GM18861 (cell line): ENCODE data around the gene TSC22D1.
A peak's percentile ranks its signal among the peaks of the same experiment; 100 is the strongest.

ENCODE experiments used
- ATAC-seq: cut with Tn5 transposase; IDR thresholded peaks from one replicate; pipeline ENCODE4 v1.9.1; 2021; ENCODE audit not compliant: unreplicated experiment

TSC22D1 gene

GRCh38 chr13:44455769-44456168 lies 120.4 kb downstream of the TSC22D1 start:
- no peak for ATAC-seq

GRCh38 chr13:44453881-44454280 lies 122.2 kb downstream of the TSC22D1 start:
- no peak for ATAC-seq

GRCh38 chr13:44453069-44453468 lies 123.1 kb downstream of the TSC22D1 start:
- ATAC-seq: no peak

GRCh38 chr13:44452418-44452817 lies 123.7 kb downstream of the TSC22D1 start:
- no peak for ATAC-seq

GRCh38 chr13:44451651-44452050 lies 124.5 kb downstream of the TSC22D1 start:
- no peak for ATAC-seq

GRCh38 chr13:44451126-44451525 lies 125.0 kb downstream of the TSC22D1 start:
- ATAC-seq: no peak

- ATAC-seq: no peak
Observed at GRCh38 chr13:44449999-44450821, 125.9 kb downstream of the TSC22D1 start.

GRCh38 chr13:44448875-44449274 lies 127.3 kb downstream of the TSC22D1 start:
- ATAC-seq: no peak

- no peak for ATAC-seq
Observed at GRCh38 chr13:44448373-44448772, 127.8 kb downstream of the TSC22D1 start.

GRCh38 chr13:44447783-44448321 lies 128.3 kb downstream of the TSC22D1 start:
- no peak for ATAC-seq

GRCh38 chr13:44440046-44440608 lies 136.0 kb downstream of the TSC22D1 start:
- no peak for ATAC-seq

GRCh38 chr13:44439452-44440024 lies 136.6 kb downstream of the TSC22D1 start:
- ATAC-seq: no peak

- ATAC-seq: no peak
Observed at GRCh38 chr13:44438234-44438579, 137.9 kb downstream of the TSC22D1 start.

GRCh38 chr13:44437356-44438233 lies 138.5 kb downstream of the TSC22D1 start:
- no peak for ATAC-seq

- ATAC-seq: no peak
Observed at GRCh38 chr13:44436589-44437337, 139.4 kb downstream of the TSC22D1 start.

GRCh38 chr13:44435919-44436510 lies 140.1 kb downstream of the TSC22D1 start:
- no peak for ATAC-seq

- peak; percentile 57 for ATAC-seq
Observed at GRCh38 chr13:44435142-44435918, 140.8 kb downstream of the TSC22D1 start.

GRCh38 chr13:44434766-44435141 lies 141.4 kb downstream of the TSC22D1 start:
- ATAC-seq: no peak
